Measurements from ENCODE around the gene DENND5A. TPM values are rescaled to one million over a fixed set of nuclear protein-coding genes. Genes with fewer than 3 reads are reported as not detected.
A peak's percentile ranks its signal among the peaks of the same experiment; 100 is the strongest.

Gene DENND5A
- total and polyA plus RNA-seq, 9 of the 15 experiments (the other 6 are each of a cell fraction or from before 2014, with no cell fraction given): 11.7 to 130 (median 46.3) TPM

DNA sequence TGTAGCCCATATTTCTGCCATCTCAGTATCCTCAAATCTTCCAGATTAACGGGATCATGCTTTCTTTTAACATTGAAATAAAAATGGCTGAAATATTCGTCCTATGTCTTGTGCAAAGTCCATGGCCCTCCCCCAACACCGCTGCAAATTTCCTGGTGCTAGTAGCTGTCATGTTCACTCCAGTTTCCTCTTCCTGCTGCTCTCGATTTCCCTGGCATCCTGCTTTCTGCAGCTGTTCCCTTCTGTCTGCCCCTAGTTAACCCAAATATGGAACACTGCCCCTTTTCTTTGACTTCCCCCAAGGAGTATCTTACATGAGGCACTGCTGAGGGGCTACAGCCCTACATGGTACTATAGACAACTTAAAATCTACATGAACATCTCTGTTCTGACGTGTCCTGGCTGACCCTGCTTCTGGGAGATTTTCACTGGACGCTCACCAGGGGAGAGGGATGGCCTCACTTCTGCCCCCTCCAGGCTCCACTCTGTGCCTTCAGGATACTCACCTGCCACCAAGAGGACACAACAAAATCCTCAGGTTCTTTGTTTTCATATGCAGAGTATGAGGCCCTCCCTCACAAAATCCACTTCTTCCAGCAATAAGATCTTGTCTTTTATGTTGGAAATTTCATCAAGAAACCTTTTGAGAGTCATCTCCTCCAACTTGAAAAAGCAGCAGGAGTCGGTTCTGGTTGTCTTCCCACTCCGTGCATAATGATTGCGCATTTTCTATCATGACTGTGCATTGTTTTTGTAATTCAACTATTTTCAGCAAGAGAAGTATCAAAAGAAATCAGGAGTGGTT, 144.3 kb downstream of the DENND5A start (continued):
- TF ChIP-seq, protein P1, sequence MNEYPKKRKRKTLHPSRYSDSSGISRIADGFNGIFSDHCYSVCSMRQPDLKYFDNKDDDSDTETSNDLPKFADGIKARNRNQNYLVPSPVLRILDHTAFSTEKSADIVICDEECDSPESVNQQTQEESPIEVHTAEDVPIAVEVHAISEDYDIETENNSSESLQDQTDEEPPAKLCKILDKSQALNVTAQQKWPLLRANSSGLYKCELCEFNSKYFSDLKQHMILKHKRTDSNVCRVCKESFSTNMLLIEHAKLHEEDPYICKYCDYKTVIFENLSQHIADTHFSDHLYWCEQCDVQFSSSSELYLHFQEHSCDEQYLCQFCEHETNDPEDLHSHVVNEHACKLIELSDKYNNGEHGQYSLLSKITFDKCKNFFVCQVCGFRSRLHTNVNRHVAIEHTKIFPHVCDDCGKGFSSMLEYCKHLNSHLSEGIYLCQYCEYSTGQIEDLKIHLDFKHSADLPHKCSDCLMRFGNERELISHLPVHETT (CRISPR knock-in tag; conservative IDR thresholded peaks at IDR 0.05 in 1 of 2, IDR thresholded peaks at IDR 0.05 in 1 of 2): no peak
- TF ChIP-seq, protein P2, sequence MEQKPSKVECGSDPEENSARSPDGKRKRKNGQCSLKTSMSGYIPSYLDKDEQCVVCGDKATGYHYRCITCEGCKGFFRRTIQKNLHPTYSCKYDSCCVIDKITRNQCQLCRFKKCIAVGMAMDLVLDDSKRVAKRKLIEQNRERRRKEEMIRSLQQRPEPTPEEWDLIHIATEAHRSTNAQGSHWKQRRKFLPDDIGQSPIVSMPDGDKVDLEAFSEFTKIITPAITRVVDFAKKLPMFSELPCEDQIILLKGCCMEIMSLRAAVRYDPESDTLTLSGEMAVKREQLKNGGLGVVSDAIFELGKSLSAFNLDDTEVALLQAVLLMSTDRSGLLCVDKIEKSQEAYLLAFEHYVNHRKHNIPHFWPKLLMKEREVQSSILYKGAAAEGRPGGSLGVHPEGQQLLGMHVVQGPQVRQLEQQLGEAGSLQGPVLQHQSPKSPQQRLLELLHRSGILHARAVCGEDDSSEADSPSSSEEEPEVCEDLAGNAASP (IDR thresholded peaks at IDR 0.05): no peak
- TF ChIP-seq, protein P3, sequence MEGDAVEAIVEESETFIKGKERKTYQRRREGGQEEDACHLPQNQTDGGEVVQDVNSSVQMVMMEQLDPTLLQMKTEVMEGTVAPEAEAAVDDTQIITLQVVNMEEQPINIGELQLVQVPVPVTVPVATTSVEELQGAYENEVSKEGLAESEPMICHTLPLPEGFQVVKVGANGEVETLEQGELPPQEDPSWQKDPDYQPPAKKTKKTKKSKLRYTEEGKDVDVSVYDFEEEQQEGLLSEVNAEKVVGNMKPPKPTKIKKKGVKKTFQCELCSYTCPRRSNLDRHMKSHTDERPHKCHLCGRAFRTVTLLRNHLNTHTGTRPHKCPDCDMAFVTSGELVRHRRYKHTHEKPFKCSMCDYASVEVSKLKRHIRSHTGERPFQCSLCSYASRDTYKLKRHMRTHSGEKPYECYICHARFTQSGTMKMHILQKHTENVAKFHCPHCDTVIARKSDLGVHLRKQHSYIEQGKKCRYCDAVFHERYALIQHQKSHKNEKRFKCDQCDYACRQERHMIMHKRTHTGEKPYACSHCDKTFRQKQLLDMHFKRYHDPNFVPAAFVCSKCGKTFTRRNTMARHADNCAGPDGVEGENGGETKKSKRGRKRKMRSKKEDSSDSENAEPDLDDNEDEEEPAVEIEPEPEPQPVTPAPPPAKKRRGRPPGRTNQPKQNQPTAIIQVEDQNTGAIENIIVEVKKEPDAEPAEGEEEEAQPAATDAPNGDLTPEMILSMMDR (IDR thresholded peaks at IDR 0.05 in 2 of 3, conservative IDR thresholded peaks at IDR 0.05 in 1 of 3; ENCODE audit: insufficient read depth in 2 of 3, low read depth in 1 of 3, low read length in 3 of 3): peak; percentile 85 to 98 (median 89)
- TF ChIP-seq TAL1 (IDR thresholded peaks at IDR 0.05): no peak
- no peak for TF ChIP-seq ZNF263 (CRISPR knock-in tag; IDR thresholded peaks at IDR 0.05; ENCODE audit: borderline replicate concordance)
- no peak for TF ChIP-seq TGIF2 (CRISPR knock-in tag; IDR thresholded peaks at IDR 0.05)
- no peak for TF ChIP-seq SOX6 (IDR thresholded peaks at IDR 0.05)
- TF ChIP-seq, protein P4, sequence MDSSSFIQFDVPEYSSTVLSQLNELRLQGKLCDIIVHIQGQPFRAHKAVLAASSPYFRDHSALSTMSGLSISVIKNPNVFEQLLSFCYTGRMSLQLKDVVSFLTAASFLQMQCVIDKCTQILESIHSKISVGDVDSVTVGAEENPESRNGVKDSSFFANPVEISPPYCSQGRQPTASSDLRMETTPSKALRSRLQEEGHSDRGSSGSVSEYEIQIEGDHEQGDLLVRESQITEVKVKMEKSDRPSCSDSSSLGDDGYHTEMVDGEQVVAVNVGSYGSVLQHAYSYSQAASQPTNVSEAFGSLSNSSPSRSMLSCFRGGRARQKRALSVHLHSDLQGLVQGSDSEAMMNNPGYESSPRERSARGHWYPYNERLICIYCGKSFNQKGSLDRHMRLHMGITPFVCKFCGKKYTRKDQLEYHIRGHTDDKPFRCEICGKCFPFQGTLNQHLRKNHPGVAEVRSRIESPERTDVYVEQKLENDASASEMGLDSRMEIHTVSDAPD (CRISPR knock-in tag; IDR thresholded peaks at IDR 0.05): no peak
- no peak for TF ChIP-seq RUNX1 (IDR thresholded peaks at IDR 0.05; ENCODE audit: low read depth)
- TF ChIP-seq DMBX1 (CRISPR knock-in tag; IDR thresholded peaks at IDR 0.05; ENCODE audit: borderline replicate concordance): no peak
- TF ChIP-seq, protein P5, sequence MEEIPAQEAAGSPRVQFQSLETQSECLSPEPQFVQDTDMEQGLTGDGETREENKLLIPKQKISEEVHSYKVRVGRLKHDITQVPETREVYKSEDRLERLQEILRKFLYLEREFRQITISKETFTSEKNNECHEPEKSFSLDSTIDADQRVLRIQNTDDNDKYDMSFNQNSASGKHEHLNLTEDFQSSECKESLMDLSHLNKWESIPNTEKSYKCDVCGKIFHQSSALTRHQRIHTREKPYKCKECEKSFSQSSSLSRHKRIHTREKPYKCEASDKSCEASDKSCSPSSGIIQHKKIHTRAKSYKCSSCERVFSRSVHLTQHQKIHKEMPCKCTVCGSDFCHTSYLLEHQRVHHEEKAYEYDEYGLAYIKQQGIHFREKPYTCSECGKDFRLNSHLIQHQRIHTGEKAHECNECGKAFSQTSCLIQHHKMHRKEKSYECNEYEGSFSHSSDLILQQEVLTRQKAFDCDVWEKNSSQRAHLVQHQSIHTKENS (CRISPR knock-in tag; IDR thresholded peaks at IDR 0.05): no peak
- no peak for TF ChIP-seq MXI1 (IDR thresholded peaks at IDR 0.05; ENCODE audit: low read depth, low read length)
- no peak for TF ChIP-seq ZNF551 (CRISPR knock-in tag; IDR thresholded peaks at IDR 0.05)
- TF ChIP-seq SLC30A9 (CRISPR knock-in tag; IDR thresholded peaks at IDR 0.05): no peak
- TF ChIP-seq TARDBP (IDR thresholded peaks at IDR 0.05): no peak
- no peak for TF ChIP-seq SMARCA4 (IDR thresholded peaks at IDR 0.05)
- no peak for TF ChIP-seq KLF10 (CRISPR knock-in tag; IDR thresholded peaks at IDR 0.05)
